Parathyroid adenoma (tissue), 2 donors: ENCODE data around the gene LDHD.
A peak's percentile ranks its signal among the peaks of the same experiment; 100 is the strongest.

ENCODE experiments used
- H2AFZ ChIP-seq: fragments of 300-600 bp; sonication (generic); one replicate; pipeline ENCODE4 v1.7.0; 2017; ENCODE audit warnings: antibody characterized with exemption, mild to moderate bottlenecking
- H3K27ac ChIP-seq: fragments of 300-600 bp; sonication (generic); one replicate; pipeline ENCODE4 v1.7.0; 2017
- H3K27me3 ChIP-seq: fragments of 300-600 bp; sonication (generic); one replicate; pipeline ENCODE4 v1.7.0; 2017; ENCODE audit warnings: low read length; ENCODE audit not compliant: control insufficient read depth, insufficient read depth
- H3K36me3 ChIP-seq: fragments of 300-600 bp; sonication (generic); one replicate; pipeline ENCODE4 v1.7.0; 2017; ENCODE audit warnings: low read length; ENCODE audit not compliant: control insufficient read depth, insufficient read depth
- H3K4me1 ChIP-seq: fragments of 300-600 bp; sonication (generic); one replicate; pipeline ENCODE4 v1.7.0; 2017; ENCODE audit warnings: control low read depth
- H3K4me2 ChIP-seq: fragments of 300-600 bp; sonication (generic); one replicate; pipeline ENCODE4 v1.7.0; 2017; ENCODE audit warnings: low read length
- H3K4me3 ChIP-seq: fragments of 300-600 bp; sonication (generic); one replicate; pipeline ENCODE4 v1.7.0; 2017; ENCODE audit warnings: low read depth, low read length
- H3K79me2 ChIP-seq: fragments of 300-600 bp; sonication (generic); one replicate; pipeline ENCODE4 v1.7.0; 2017; ENCODE audit warnings: control low read depth
- H3K9ac ChIP-seq: fragments of 300-600 bp; sonication (generic); one replicate; pipeline ENCODE4 v1.7.0; 2017; ENCODE audit warnings: mild to moderate bottlenecking
- H3K9me3 ChIP-seq: fragments of 300-600 bp; sonication (generic); one replicate; pipeline ENCODE4 v1.7.0; 2017; ENCODE audit warnings: low read length; ENCODE audit not compliant: control insufficient read depth
- TF ChIP-seq, protein P1 (sequence below): fragments of 300-600 bp; sonication (generic); IDR thresholded peaks from one replicate; pipeline ENCODE4 v1.7.0; 2017; ENCODE audit warnings: antibody characterized with exemption, mild to moderate bottlenecking
- donor health status: primary hyperparathyroidism.

LDHD gene

GRCh38 chr16:75100603-75100990 lies 16.0 kb downstream of the LDHD start:
- H3K9ac ChIP-seq: no peak overlapping the region
- H3K27ac ChIP-seq: no peak overlapping the region
- TF ChIP-seq, protein P1, sequence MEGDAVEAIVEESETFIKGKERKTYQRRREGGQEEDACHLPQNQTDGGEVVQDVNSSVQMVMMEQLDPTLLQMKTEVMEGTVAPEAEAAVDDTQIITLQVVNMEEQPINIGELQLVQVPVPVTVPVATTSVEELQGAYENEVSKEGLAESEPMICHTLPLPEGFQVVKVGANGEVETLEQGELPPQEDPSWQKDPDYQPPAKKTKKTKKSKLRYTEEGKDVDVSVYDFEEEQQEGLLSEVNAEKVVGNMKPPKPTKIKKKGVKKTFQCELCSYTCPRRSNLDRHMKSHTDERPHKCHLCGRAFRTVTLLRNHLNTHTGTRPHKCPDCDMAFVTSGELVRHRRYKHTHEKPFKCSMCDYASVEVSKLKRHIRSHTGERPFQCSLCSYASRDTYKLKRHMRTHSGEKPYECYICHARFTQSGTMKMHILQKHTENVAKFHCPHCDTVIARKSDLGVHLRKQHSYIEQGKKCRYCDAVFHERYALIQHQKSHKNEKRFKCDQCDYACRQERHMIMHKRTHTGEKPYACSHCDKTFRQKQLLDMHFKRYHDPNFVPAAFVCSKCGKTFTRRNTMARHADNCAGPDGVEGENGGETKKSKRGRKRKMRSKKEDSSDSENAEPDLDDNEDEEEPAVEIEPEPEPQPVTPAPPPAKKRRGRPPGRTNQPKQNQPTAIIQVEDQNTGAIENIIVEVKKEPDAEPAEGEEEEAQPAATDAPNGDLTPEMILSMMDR: no peak

DNA sequence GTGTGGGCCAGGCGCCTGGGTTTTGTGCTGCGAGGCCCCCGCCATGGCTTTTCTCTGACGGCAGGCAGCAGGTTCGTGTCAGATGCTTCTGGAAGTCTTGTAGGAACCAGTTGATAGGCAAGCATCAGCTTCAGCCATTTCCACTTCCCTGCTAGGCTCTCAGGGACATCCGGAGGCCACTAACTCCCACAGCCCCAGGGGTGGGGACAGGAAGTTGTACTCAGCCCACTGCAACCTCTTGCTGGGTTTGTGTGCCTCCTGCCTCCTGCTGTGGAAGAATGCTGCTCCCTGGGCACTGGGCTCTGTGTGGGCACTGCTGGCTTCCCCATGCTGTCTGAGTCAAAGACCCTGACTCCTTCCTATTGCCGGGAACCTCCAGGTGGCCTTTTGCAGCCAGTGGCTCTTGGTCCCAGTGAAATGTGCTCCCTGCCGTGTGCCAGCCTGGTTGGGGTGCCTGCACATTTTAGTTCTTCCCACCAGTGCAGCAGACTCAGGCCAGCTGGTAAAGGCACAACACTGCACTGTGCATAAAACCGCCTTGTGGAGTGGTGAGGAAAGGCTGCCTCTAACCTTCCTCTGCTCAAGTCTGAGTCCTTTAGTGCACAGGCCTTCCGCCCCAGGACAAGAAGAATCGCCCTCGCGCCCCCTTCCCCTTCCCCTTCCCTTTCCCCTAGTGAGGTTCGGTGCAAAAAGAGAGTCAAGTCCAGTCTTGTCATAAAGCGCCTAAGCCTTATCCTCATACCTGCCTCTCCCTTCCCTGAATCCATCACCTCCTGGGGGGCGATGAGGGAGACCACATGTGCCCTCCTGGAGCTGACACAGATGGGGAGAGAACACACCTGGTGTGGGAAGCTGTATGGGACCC lies 16.6 kb downstream of the LDHD start:
- no peaks in the 10 kb centered on the region for H3K36me3 ChIP-seq
- peaks cover 37% of the 10 kb centered on the region for H3K4me1 ChIP-seq

More at GRCh38 chr16:75100603-75100990, 16.0 kb downstream of the LDHD start:
- Histone ChIP-seq H3K4me3 (no peak overlapping the region), H3K36me3 (no peaks in the 10 kb centered on the region), H2AFZ (no peak overlapping the region), H3K27me3 (no peaks in the 10 kb centered on the region), H3K79me2 (peaks cover 53% of the 10 kb centered on the region), H3K4me2 (no peak overlapping the region), H3K9me3 (no peaks in the 10 kb centered on the region), H3K4me1 (peaks cover 42% of the 10 kb centered on the region)

GRCh38 chr16:75099075-75099667 lies 17.4 kb downstream of the LDHD start:
- TF ChIP-seq, protein P1: no peak
- Histone ChIP-seq H2AFZ (no peak overlapping the region), H3K9me3 (no peaks in the 10 kb centered on the region), H3K9ac (no peak overlapping the region), H3K27me3 (no peaks in the 10 kb centered on the region), H3K79me2 (peaks cover 61% of the 10 kb centered on the region), H3K36me3 (no peaks in the 10 kb centered on the region), H3K27ac (no peak overlapping the region), H3K4me3 (no peak overlapping the region), H3K4me2 (no peak overlapping the region), H3K4me1 (peaks cover 37% of the 10 kb centered on the region)

More for the DNA sequence above, 16.6 kb downstream of the LDHD start:
- no peak overlapping the region for H2AFZ ChIP-seq
- no peak overlapping the region for H3K27ac ChIP-seq
- no peaks in the 10 kb centered on the region for H3K27me3 ChIP-seq
- H3K4me2 ChIP-seq: no peak overlapping the region
- H3K9ac ChIP-seq: no peak overlapping the region
- no peaks in the 10 kb centered on the region for H3K9me3 ChIP-seq
- H3K79me2 ChIP-seq: peaks cover 60% of the 10 kb centered on the region
- TF ChIP-seq, protein P1: no peak
- H3K4me3 ChIP-seq: no peak overlapping the region

- H3K4me1 ChIP-seq: peaks cover 44% of the 10 kb centered on the region
- no peaks in the 10 kb centered on the region for H3K36me3 ChIP-seq
- no peaks in the 10 kb centered on the region for H3K27me3 ChIP-seq
- H3K9me3 ChIP-seq: no peaks in the 10 kb centered on the region
- H3K27ac ChIP-seq: peak overlapping the region; percentile 52
- H3K9ac ChIP-seq: no peak overlapping the region
- H3K79me2 ChIP-seq: peaks cover 64% of the 10 kb centered on the region
- TF ChIP-seq, protein P1: peak; percentile 14
- H3K4me3 ChIP-seq: no peak overlapping the region
- H2AFZ ChIP-seq: peak overlapping the region; percentile 43
- H3K4me2 ChIP-seq: no peak overlapping the region
These were observed 18.4 kb downstream of the LDHD start for GRCh38 chr16:75097941-75098901.
